Measurements from ENCODE around the gene ISM1. TPM values are rescaled to one million over a fixed set of nuclear protein-coding genes. Genes with fewer than 3 reads are reported as not detected.

Gene ISM1
- total and polyA plus RNA-seq, 2 of the 13 experiments (the other 11 are each of a cell fraction or from before 2014, with no cell fraction given) = 0.40 to 1.4 TPM

GRCh38 chr20:13333036-13333435 is 112.0 kb downstream of the ISM1 start:
- Histone ChIP-seq H3K79me2 (ENCODE audit: insufficient read depth, low read length) (no peaks in the 10 kb centered on the region), H3K9ac (ENCODE audit: insufficient read depth, low read depth, low read length) (no peak overlapping the region), H3K4me2 (ENCODE audit: low read depth, low read length) (no peak overlapping the region), H3K9me3 (ENCODE audit: low read length) (no peaks in the 10 kb centered on the region), H3K27ac (ENCODE audit: extremely low read length, insufficient read depth, low read length) (no peak overlapping the region), H3K4me1 (ENCODE audit: insufficient read depth, low read length) (peaks cover 69% of the 10 kb centered on the region), H3K27me3 (ENCODE audit: control insufficient read depth in 1 of 2, insufficient read depth in 2 of 2, low read length in 2 of 2) (no peaks in the 10 kb centered on the region), H4K20me1 (ENCODE audit: insufficient read depth, low read length) (no peaks in the 10 kb centered on the region), H2AFZ (ENCODE audit: low read length) (no peak overlapping the region), H3K4me3 (replicated peaks in 1 of 3; ENCODE audit: insufficient read depth in 1 of 3, low read depth in 2 of 3, low read length in 3 of 3) (no peak overlapping the region), H3K36me3 (replicated peaks in 1 of 2; ENCODE audit: control insufficient read depth in 1 of 2, insufficient read depth in 2 of 2, low read length in 2 of 2) (no peaks in the 10 kb centered on the region)
- WGBS (ENCODE audit: low lambda C conversion rate) = 91% methylated on average over 2 of the region's 2 CpGs
- TF ChIP-seq ZNF878 (CRISPR knock-in tag; IDR thresholded peaks at IDR 0.05) = no peak
- no peak for TF ChIP-seq ZNF598 (CRISPR knock-in tag; IDR thresholded peaks at IDR 0.05; ENCODE audit: borderline replicate concordance)
- TF ChIP-seq KLF16 (CRISPR knock-in tag; IDR thresholded peaks at IDR 0.05) = no peak
- no peak for TF ChIP-seq NFAT5 (CRISPR knock-in tag; IDR thresholded peaks at IDR 0.05)
- no peak for FAIRE-seq
- no peak for ATAC-seq
- intact Hi-C loops (cut with micrococcal nuclease; ENCODE audit: unreplicated experiment) (loop anchor here (10.0 kb wide), 1 partner anchor 352 kb away; no protein-coding TSS in a partner anchor), in situ Hi-C loops (cut with HindIII; ENCODE audit: extremely low pct_ligation_motif_present, low pct_unique_long_range_greater_than_20kb) (no loop called here)
- no peak for DNase-seq (ENCODE audit: low spot score)
- ChIA-PET CTCF (ENCODE audit: low intra/inter-chr PET ratio, low total read pairs) (no interaction called here), POLR2A (no interaction called here)
- no TSS peak for BruUV-seq (replicated peaks)

Measured in HepG2 (cell line).